ENCODE measurements around the gene RPEL1.
"Not testable (repeated sequence)": the region's sequence is repeated elsewhere in the genome, so short reads cannot be mapped to it uniquely, and the experiment has no call there.

Gene RPEL1

GRCh38 chr10:103232772-103233488 is 12.8 kb upstream of the RPEL1 start:
- DNase-seq (ENCODE audit: low read depth, low spot score): peak; percentile 68

- no peak for DNase-seq (ENCODE audit: low read depth, low spot score)
These were observed 9.9 kb upstream of the RPEL1 start for GRCh38 chr10:103235775-103236174.

- DNase-seq (ENCODE audit: low read depth, low spot score): peak; percentile 50
These were observed 7.0 kb upstream of the RPEL1 start for GRCh38 chr10:103238506-103239252.

GRCh38 chr10:103241262-103242011 is 4.2 kb upstream of the RPEL1 start:
- peak; percentile 64 for DNase-seq (ENCODE audit: low read depth, low spot score)

- peak; percentile 88 for DNase-seq (ENCODE audit: low read depth, low spot score)
These were observed 918 bp upstream of the RPEL1 start for GRCh38 chr10:103244666-103245271.

GRCh38 chr10:103246324-103246723 is 637 bp downstream of the RPEL1 start:
- no peak for DNase-seq (ENCODE audit: low read depth, low spot score)

- no peak for DNase-seq (ENCODE audit: low read depth, low spot score)
These were observed 8.4 kb downstream of the RPEL1 start for GRCh38 chr10:103254113-103254512.

- no peak for DNase-seq (ENCODE audit: low read depth, low spot score)
These were observed 9.0 kb downstream of the RPEL1 start for GRCh38 chr10:103254538-103255325.

- no peak for DNase-seq (ENCODE audit: low read depth, low spot score)
These were observed 10.9 kb downstream of the RPEL1 start for GRCh38 chr10:103256613-103257012.

GRCh38 chr10:103257812-103258211 is 12.1 kb downstream of the RPEL1 start:
- DNase-seq (ENCODE audit: low read depth, low spot score): no peak

GRCh38 chr10:103258928-103259327 is 13.2 kb downstream of the RPEL1 start:
- DNase-seq (ENCODE audit: low read depth, low spot score): not testable (repeated sequence)

- DNase-seq (ENCODE audit: low read depth, low spot score): no peak
These were observed 14.3 kb downstream of the RPEL1 start for GRCh38 chr10:103259989-103260388.

GRCh38 chr10:103262229-103262628 is 16.5 kb downstream of the RPEL1 start:
- no peak for DNase-seq (ENCODE audit: low read depth, low spot score)

- peak; percentile 91 for DNase-seq (ENCODE audit: low read depth, low spot score)
These were observed 20.1 kb downstream of the RPEL1 start for GRCh38 chr10:103265717-103266329.

- peak; percentile 97 for DNase-seq (ENCODE audit: low read depth, low spot score)
These were observed 27.4 kb downstream of the RPEL1 start for GRCh38 chr10:103273041-103273441.

GRCh38 chr10:103276251-103276895 is 30.7 kb downstream of the RPEL1 start:
- DNase-seq (ENCODE audit: low read depth, low spot score): peak; percentile 9

- peak; percentile 83 for DNase-seq (ENCODE audit: low read depth, low spot score)
These were observed 31.4 kb downstream of the RPEL1 start, which contains the start of gene INA for GRCh38 chr10:103276896-103277712. INA (plus strand) TSS chr10:103277138; CDS start chr10:103277212, 74 bp downstream.

- no peak for DNase-seq (ENCODE audit: low read depth, low spot score)
These were observed 32.2 kb downstream of the RPEL1 start for GRCh38 chr10:103277713-103278536.

- no peak for DNase-seq (ENCODE audit: low read depth, low spot score)
These were observed 32.8 kb downstream of the RPEL1 start for GRCh38 chr10:103278537-103278823.

All from astrocyte of the hippocampus (primary cell).